Ureter (tissue), 1 donor: ENCODE results near the gene FYB1. TPM values are rescaled to one million over a fixed set of nuclear protein-coding genes. Genes with fewer than 3 reads are reported as not detected.
"Not testable (repeated sequence)": the region's sequence is repeated elsewhere in the genome, so short reads cannot be mapped to it uniquely, and the experiment has no call there.

ENCODE experiments used
- DNase-seq: peaks from one replicate; pipeline ENCODE4 v3.0.0-alpha.2; 2020; ENCODE audit warnings: low spot score
- total RNA-seq: library from RNA; stranded (reverse); gene quantifications from one replicate; pipeline ENCODE4 v1.2.4, GENCODE V29; 2023
- donor health status: DM: yes; HTN: yes; CAD: no.

FYB1 gene
- total RNA-seq, 1 donor from 2014 or later = 17.9 TPM

- DNase-seq = no peak
Observed at GRCh38 chr5:39186722-39187539, 32.4 kb downstream of the FYB1 start.

GRCh38 chr5:39186289-39186688 lies 33.1 kb downstream of the FYB1 start:
- DNase-seq = no peak

- no peak for DNase-seq
Observed at GRCh38 chr5:39185761-39186160, 33.6 kb downstream of the FYB1 start.

- DNase-seq = not testable (repeated sequence)
Observed at GRCh38 chr5:39179561-39179960, 39.8 kb downstream of the FYB1 start.

- no peak for DNase-seq
Observed at GRCh38 chr5:39178861-39179260, 40.5 kb downstream of the FYB1 start.

GRCh38 chr5:39178171-39178570 lies 41.2 kb downstream of the FYB1 start:
- DNase-seq = no peak

GRCh38 chr5:39177631-39177964 lies 41.8 kb downstream of the FYB1 start:
- no peak for DNase-seq

- no peak for DNase-seq
Observed at GRCh38 chr5:39176759-39177630, 42.4 kb downstream of the FYB1 start.

GRCh38 chr5:39175273-39175955 lies 43.9 kb downstream of the FYB1 start:
- no peak for DNase-seq

GRCh38 chr5:39173069-39173468 lies 46.3 kb downstream of the FYB1 start:
- DNase-seq = no peak

- DNase-seq = no peak
Observed at GRCh38 chr5:39172593-39172992, 46.8 kb downstream of the FYB1 start.

- no peak for DNase-seq
Observed at GRCh38 chr5:39171647-39172046, 47.7 kb downstream of the FYB1 start.

GRCh38 chr5:39169081-39169480 lies 50.3 kb downstream of the FYB1 start:
- no peak for DNase-seq

- no peak for DNase-seq
Observed at GRCh38 chr5:39167972-39168342, 51.4 kb downstream of the FYB1 start.

GRCh38 chr5:39167141-39167971 lies 52.0 kb downstream of the FYB1 start:
- DNase-seq = no peak

- DNase-seq = no peak
Observed at GRCh38 chr5:39164529-39165402, 54.6 kb downstream of the FYB1 start.

- DNase-seq = no peak
Observed at GRCh38 chr5:39164016-39164415, 55.3 kb downstream of the FYB1 start.

- DNase-seq = no peak
Observed at GRCh38 chr5:39161578-39161977, 57.8 kb downstream of the FYB1 start.

- no peak for DNase-seq
Observed at GRCh38 chr5:39160576-39161213, 58.7 kb downstream of the FYB1 start.
